GM12865 (cell line): ENCODE results near the gene CDK5.
"Not testable (repeated sequence)": the region's sequence is repeated elsewhere in the genome, so short reads cannot be mapped to it uniquely, and the experiment has no call there.

ENCODE experiments used
- DNase-seq: peaks from one replicate; pipeline ENCODE4 v3.0.0; 2010; ENCODE audit warnings: low read depth
- H3K4me3 ChIP-seq: 2 replicates; pipeline ENCODE4 v1.5.1; 2011; ENCODE audit warnings: mild to moderate bottlenecking, low read depth, low read length, control low read depth
- CTCF ChIP-seq: IDR thresholded peaks from 2 replicates; pipeline ENCODE4 v1.5.1; 2011; ENCODE audit warnings: low read length, control low read depth, low read depth, inconsistent platforms; ENCODE audit not compliant: insufficient read depth; ENCODE audit errors: missing control alignments

The CDK5 gene

GRCh38 chr7:151013356-151013732 is 44.4 kb downstream of the CDK5 start:
- DNase-seq: no peak
- no peak overlapping the region for H3K4me3 ChIP-seq
- no peak for TF ChIP-seq CTCF

GRCh38 chr7:151012911-151013347 is 44.8 kb downstream of the CDK5 start:
- no peak overlapping the region for H3K4me3 ChIP-seq
- peak; percentile 35 for TF ChIP-seq CTCF
- no peak for DNase-seq

DNA sequence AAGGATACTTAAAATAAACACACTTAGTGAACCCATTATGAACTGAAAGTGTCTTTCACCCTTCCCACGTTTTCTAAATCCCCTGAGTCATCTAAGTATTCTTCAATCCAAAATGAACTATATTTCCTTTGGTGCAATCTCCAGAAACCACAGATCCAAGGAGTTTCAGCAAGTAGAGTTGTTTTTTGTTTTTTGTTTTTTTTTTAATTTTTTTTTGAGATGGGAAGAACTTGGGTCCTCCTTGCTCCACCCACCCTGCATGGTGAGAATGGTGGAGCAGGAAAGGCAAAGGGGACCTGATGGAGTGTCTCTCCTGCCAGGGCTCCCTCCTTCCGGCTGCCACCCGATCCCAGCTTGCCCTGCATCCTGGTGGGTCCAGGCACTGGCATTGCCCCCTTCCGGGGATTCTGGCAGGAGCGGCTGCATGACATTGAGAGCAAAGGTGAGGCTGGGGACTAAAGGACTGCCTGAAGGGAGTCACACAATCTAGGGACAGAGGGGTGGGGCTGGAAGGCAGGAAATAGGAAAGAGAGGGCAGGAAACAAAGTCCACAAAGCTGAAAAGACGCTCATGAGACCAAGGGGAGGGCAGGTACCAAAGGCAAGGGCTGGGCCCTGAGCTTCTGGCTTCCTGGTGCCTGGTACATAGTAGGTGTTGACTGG is 45.5 kb downstream of the CDK5 start:
- DNase-seq: no peak
- TF ChIP-seq CTCF: no peak
- H3K4me3 ChIP-seq: no peak overlapping the region

DNA sequence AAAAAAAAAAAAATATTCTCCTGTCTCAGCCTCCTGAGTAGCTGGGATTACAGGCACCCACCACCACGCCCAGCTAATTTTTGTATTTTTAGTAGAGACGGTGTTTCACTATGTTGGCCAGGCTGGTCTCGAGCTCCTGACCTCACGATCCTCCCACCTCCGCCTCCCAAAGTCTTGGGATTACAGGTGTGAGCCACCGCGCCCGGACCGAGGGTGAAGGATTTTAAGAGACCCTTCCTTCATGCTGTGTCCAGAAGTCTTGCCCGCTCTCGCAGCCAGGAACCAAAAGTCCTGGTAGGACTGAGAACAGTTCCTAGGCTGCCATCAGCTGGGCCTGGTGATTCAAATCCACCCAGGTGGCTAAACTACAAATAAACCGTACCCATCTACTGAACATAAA is 46.1 kb downstream of the CDK5 start:
- H3K4me3 ChIP-seq, DNase-seq: not testable (repeated sequence)

DNA sequence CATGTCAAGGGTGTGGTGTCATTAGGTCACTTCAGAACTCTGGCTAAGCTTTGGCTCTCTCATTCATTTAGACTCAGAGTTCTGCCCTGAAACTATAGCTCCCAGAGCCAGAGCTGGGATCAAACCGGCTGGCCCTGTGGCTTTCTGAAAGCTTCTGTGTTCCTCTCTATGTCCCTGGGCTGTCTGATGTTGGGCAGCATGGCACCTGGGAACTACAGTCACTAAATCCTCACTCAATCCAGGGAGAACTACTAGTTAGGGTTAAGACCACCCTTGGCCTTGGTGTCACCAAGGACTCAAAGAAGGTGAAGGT is 46.6 kb downstream of the CDK5 start:
- H3K4me3 ChIP-seq: no peak overlapping the region
- TF ChIP-seq CTCF: no peak
- no peak for DNase-seq

DNA sequence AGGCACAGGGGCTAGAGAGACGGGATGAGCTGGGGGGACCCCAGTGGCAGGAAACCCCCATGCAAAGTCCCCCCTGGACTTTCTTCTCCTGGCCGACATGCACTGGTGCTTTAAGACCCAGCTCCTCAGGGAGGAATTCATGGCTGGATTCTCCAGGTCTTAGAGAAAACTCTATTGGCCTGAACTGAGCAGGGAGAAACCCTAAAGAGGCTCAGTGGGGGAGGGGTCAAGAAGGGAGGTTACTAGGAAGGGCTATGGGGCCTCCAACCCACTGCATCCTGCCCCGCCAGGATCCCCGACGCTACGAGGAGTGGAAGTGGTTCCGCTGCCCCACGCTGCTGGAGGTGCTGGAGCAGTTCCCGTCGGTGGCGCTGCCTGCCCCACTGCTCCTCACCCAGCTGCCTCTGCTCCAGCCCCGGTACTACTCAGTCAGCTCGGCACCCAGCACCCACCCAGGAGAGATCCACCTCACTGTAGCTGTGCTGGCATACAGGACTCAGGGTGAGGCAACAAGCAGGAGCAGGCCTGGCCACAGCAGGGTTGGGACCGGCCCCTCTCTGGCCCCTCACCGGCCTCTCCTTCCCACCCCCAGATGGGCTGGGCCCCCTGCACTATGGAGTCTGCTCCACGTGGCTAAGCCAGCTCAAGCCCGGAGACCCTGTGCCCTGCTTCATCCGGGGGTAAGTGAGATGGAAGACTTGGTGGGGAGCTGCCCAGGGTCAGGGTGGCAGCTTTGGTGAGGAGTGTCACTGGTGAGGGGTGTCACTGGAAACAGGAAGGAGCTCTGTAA is 47.2 kb downstream of the CDK5 start:
- H3K4me3 ChIP-seq: no peak overlapping the region
- TF ChIP-seq CTCF: no peak
- DNase-seq: no peak

DNA sequence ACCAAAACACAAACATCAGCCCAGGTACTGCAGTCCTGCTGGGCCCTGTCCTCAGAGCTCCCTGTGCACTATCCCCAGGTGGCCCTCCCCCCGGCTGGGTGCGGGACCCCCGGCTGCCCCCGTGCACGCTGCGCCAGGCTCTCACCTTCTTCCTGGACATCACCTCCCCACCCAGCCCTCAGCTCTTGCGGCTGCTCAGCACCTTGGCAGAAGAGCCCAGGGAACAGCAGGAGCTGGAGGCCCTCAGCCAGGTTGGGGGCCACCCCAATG is 47.7 kb downstream of the CDK5 start:
- H3K4me3 ChIP-seq: no peak overlapping the region
- TF ChIP-seq CTCF: no peak
- no peak for DNase-seq
